ENCODE measurements around the gene LHX3.

The LHX3 gene

DNA sequence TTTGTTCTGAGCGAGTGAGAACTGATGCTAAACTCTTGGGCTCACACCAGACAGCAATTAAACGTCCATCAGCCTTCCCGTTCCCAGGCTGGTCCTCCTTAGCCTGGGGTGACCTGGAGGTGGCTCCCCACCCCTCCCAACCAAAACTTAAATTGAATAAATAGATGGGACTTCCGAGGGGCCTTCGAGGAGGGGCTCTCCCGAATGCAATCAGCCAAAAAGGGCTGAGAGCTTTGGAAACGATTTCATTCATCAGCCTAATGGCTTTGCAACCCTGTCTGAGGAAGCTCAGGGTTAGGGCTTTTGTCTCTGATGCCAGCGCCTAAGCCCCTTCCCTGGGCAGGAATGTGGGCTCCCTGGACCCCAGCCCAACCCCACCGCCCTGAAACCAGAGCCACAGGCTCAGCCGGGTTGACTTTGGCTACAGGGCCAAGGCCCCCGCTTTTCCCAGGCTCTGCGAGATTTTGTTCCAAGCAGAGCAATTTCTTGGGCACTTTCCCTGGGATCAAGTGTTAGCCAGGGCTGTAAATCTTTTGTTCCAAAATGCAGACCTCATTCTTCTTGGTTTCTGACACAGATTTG, 29.2 kb downstream of the LHX3 start:
- Histone ChIP-seq H3K4me1 (ENCODE audit: control insufficient read depth, insufficient read depth, low read length) (no peaks in the 10 kb centered on the region), H3K27me3 (replicated peaks; ENCODE audit: control insufficient read depth, insufficient read depth, low read length) (peaks cover 31% of the 10 kb centered on the region), H3K9ac (ENCODE audit: low read length) (no peak overlapping the region), H3K4me3 (ENCODE audit: low read length) (no peak overlapping the region), H3K36me3 (ENCODE audit: control insufficient read depth, insufficient read depth, low read length, severe bottlenecking) (no peaks in the 10 kb centered on the region), H3K9me3 (ENCODE audit: control insufficient read depth, low read length) (no peaks in the 10 kb centered on the region)
- no peak for DNase-seq (ENCODE audit: low read depth)

DNA sequence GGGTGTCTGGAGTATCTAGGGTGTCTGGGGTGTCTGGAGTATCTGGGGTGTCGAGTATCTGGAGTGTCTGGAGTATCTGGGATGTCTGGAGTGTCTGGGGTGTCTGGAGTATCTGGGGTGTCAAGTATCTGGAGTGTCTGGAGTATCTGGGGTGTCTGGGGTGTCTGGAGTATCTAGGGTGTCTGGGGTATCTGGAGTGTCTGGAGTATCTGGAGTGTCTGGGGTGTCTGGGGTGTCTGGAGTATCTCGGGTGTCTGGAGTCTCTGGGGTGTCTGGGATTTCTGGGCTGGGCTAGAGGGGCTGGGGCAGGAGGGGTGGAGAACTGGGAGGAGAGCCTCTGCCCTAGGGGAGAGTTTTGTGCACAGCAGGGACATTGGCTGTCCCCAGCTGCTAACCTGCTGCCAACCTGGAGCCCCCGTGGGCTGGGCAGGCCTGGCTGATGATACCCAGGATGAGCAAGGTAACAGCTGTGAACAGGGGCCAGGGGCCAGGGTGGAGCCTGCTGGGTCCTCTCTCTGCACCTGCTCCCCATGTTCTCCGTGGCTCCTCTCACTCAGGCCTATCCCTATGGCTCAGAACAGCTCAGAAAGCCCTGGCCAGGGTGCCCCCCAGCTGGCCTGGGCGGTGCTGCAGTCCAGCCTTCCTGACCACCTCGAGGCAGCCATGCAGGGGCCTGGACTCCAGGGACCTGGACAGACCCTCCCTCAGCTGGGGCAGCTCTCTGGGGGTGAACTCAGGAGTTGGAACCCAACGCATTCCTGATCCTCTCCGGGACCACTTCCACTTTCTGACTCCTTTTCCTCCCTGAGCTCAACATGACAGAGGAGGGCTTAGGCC, 29.9 kb downstream of the LHX3 start:
- Histone ChIP-seq H3K9ac (ENCODE audit: low read length) (no peak overlapping the region), H3K4me1 (ENCODE audit: control insufficient read depth, insufficient read depth, low read length) (no peaks in the 10 kb centered on the region), H3K4me3 (ENCODE audit: low read length) (no peak overlapping the region), H3K36me3 (ENCODE audit: control insufficient read depth, insufficient read depth, low read length, severe bottlenecking) (no peaks in the 10 kb centered on the region), H3K9me3 (ENCODE audit: control insufficient read depth, low read length) (no peaks in the 10 kb centered on the region), H3K27me3 (replicated peaks; ENCODE audit: control insufficient read depth, insufficient read depth, low read length) (peaks cover 38% of the 10 kb centered on the region)
- DNase-seq (ENCODE audit: low read depth) = no peak

DNA sequence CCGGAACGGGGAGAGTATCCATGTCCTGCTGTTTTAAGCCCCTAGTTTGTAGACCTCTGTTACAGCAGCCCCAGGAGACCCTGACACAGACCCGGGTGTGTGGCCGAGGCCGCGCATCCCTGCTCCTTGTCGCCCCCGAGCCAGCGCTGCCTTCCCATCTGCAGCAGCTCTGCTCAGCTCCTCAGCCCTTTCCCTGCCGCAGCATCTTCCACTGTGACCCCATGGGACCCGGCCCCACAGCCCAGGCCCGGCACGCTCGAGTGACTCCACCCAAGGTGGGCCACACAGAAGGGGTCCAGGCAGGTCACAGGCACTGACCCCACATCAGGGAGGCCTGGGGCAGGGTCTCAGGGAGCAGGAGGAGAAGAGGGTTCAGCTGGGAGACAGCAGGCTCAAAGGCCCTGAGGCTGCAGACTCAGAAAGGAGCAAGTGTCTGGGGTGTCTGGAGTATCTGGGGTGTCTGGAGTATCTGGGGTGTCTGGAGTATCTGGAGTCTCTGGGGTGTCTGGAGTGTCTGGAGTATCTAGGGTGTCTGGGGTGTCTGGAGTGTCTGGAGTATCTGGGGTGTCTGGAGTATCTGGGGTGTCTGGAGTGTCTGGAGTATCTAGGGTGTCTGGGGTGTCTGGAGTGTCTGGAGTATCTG, 31.2 kb downstream of the LHX3 start:
- no peak for DNase-seq (ENCODE audit: low read depth)
- Histone ChIP-seq H3K27me3 (replicated peaks; ENCODE audit: control insufficient read depth, insufficient read depth, low read length) (peaks cover 49% of the 10 kb centered on the region), H3K4me1 (ENCODE audit: control insufficient read depth, insufficient read depth, low read length) (no peaks in the 10 kb centered on the region), H3K36me3 (ENCODE audit: control insufficient read depth, insufficient read depth, low read length, severe bottlenecking) (no peaks in the 10 kb centered on the region), H3K9ac (ENCODE audit: low read length) (no peak overlapping the region), H3K9me3 (ENCODE audit: control insufficient read depth, low read length) (no peaks in the 10 kb centered on the region), H3K4me3 (ENCODE audit: low read length) (no peak overlapping the region)

DNA sequence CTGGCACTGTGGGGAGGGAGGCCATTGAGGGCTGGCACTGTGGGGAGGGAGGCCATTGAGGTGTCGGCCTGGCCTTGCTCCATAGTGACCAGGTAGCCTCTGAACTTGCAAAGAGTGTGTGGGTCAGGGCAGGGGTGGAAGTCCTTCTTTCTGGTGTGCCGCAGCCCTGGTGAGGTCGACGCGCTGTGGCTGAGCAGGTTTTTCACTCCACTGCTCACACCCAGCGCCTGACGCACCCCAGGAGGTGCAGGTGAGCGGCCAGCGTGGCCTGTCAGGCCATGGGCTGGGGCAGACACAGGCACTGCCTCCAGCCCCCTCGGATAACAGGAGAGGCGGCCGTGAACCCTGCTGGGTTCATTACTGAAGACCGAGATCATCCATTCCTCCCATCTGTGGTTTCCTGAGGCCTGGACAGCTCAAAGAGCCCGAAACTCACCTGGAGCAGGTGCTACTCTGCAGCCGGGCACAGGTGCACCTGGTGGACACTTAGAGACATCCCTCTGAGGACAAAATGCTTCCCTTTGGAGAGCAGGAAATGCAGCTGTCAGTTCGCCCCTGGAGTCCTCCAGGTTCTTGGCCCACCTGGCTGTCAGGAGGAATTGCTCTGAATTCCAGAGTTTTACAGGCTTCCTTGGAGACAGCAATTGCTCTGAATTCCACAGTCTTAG, 32.4 kb downstream of the LHX3 start:
- Histone ChIP-seq H3K4me3 (ENCODE audit: low read length) (no peak overlapping the region), H3K4me1 (ENCODE audit: control insufficient read depth, insufficient read depth, low read length) (no peaks in the 10 kb centered on the region), H3K27me3 (replicated peaks; ENCODE audit: control insufficient read depth, insufficient read depth, low read length) (peaks cover 56% of the 10 kb centered on the region), H3K9me3 (ENCODE audit: control insufficient read depth, low read length) (no peaks in the 10 kb centered on the region), H3K9ac (ENCODE audit: low read length) (no peak overlapping the region), H3K36me3 (ENCODE audit: control insufficient read depth, insufficient read depth, low read length, severe bottlenecking) (no peaks in the 10 kb centered on the region)
- DNase-seq (ENCODE audit: low read depth) = no peak

DNA sequence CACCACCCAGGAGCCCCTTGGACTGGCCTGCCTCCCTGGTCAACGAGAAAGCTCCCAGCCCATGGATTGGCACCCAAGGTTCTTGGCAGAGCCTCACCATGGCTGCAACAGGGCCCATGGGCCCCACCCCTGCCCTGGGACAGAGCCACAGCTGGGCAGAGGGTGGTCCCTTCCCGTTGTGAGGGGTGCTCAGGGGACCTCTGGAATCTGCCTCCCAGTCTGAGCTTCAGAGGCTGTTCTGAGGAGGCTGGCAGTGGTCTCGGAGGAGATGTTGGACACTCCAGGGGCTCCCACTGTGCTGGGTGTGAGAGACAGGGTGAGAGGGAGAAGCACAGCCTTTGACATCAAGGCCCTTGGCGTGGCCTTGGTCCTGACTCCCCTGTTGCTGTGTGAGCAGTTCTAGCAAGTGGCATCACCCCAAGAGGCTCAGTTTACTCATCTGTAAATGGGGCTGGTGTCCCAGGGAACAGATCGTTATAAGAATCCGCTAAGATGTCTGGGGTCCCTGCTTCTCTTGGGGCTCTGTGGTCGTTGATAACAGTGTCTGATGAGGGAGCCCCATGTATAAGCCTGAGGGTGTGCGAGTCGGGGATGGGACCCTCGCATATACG, 33.0 kb downstream of the LHX3 start:
- no peaks in the 10 kb centered on the region for H3K36me3 ChIP-seq (ENCODE audit: control insufficient read depth, insufficient read depth, low read length, severe bottlenecking)
- H3K9ac ChIP-seq (ENCODE audit: low read length) = no peak overlapping the region
- peaks cover 56% of the 10 kb centered on the region for H3K27me3 ChIP-seq (replicated peaks; ENCODE audit: control insufficient read depth, insufficient read depth, low read length)
- H3K9me3 ChIP-seq (ENCODE audit: control insufficient read depth, low read length) = no peaks in the 10 kb centered on the region
- H3K4me1 ChIP-seq (ENCODE audit: control insufficient read depth, insufficient read depth, low read length) = no peaks in the 10 kb centered on the region
- H3K4me3 ChIP-seq (ENCODE audit: low read length) = no peak overlapping the region
- no peak for DNase-seq (ENCODE audit: low read depth)

DNA sequence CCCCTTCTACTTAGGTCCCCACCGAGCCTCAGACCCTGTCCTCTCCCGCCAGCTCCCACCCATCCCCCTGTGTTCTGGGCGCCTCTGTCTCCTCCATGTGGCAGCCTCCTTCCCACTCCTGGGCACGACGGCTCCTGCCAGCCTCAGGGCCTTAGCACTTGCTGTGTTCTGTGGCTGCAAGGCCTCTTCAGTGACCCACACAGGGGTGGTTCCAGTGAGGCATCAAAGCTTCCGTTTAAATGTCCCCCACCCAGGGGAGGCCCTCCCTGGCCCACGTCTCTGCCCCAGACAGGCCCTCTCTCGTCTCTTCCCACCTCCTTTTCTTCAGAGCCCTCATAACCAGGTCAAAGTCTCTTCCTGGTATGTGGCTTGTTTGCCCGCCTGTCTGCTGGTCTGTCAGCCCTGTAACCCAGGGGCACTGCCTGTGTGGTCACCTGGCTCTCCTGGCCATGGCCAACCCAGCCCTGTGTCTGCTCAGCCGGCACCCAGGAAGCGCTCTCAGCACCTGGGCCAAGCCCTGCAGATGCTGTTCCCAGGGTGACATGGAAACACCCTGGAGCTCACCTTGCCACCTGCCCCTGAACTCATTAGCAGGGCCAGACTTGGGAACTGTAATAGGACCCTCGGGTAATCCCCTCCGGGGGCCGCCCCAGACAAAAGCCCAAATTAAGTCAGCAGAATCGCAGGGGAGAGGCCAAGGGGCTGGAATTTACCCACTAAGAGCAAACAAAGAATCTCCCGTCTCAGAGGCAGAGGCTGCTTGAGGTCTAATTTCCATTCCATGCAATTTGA, 33.7 kb downstream of the LHX3 start:
- no peaks in the 10 kb centered on the region for H3K36me3 ChIP-seq (ENCODE audit: control insufficient read depth, insufficient read depth, low read length, severe bottlenecking)
- no peak overlapping the region for H3K9ac ChIP-seq (ENCODE audit: low read length)
- peaks cover 6% of the 10 kb centered on the region for H3K9me3 ChIP-seq (ENCODE audit: control insufficient read depth, low read length)
- peaks cover 60% of the 10 kb centered on the region for H3K27me3 ChIP-seq (replicated peaks; ENCODE audit: control insufficient read depth, insufficient read depth, low read length)
- H3K4me3 ChIP-seq (ENCODE audit: low read length) = no peak overlapping the region
- peak; percentile 34 for DNase-seq (ENCODE audit: low read depth)
- no peaks in the 10 kb centered on the region for H3K4me1 ChIP-seq (ENCODE audit: control insufficient read depth, insufficient read depth, low read length)

DNA sequence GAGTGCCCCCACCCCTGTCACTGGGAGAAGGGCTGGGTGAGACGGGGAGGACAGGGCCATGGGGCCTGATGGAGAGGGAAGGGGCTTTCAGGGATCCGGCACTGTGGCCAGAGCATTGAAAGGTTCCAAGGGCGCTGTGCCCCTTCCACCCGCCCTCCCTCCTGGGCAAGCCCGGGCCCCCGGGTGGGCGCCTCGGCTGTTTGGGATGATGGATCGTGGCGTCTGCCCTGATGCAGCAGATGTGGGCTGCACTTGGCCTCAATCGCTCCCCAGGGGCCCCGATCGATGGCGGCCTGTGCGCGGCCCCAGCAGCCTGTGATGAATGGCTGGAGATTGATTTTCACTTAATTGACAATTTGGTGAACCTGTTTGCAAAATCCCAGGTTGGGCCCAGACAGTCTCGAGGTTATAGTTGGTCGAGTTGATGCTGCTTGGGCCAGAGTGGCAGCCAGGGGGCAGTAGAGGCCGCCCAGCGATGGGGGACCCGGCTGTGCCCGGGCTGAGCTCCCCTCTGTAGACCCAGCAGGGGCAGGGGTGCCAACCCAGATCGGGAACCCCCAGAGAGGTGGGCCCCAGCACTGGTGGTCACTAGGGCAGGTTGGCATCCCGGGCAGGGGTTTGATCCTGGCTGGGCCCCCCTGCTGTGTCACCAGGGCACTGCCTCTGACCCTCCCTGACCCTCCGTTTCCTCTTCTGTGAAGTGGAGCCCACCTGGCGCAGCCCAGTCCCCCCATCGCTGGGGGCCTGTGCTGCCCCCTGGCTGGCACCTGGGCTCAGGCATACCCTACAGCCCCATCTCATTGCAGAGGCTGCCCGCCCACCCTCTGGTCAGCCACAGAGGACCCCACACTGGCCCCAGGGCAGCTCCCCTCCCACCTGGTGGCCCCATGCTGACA, 34.7 kb downstream of the LHX3 start:
- Histone ChIP-seq H3K27me3 (replicated peaks; ENCODE audit: control insufficient read depth, insufficient read depth, low read length) (peaks cover 62% of the 10 kb centered on the region), H3K9ac (ENCODE audit: low read length) (no peak overlapping the region), H3K9me3 (ENCODE audit: control insufficient read depth, low read length) (peaks cover 14% of the 10 kb centered on the region), H3K4me1 (ENCODE audit: control insufficient read depth, insufficient read depth, low read length) (no peaks in the 10 kb centered on the region), H3K36me3 (ENCODE audit: control insufficient read depth, insufficient read depth, low read length, severe bottlenecking) (no peaks in the 10 kb centered on the region), H3K4me3 (ENCODE audit: low read length) (no peak overlapping the region)
- DNase-seq (ENCODE audit: low read depth) = peak; percentile 42

DNA sequence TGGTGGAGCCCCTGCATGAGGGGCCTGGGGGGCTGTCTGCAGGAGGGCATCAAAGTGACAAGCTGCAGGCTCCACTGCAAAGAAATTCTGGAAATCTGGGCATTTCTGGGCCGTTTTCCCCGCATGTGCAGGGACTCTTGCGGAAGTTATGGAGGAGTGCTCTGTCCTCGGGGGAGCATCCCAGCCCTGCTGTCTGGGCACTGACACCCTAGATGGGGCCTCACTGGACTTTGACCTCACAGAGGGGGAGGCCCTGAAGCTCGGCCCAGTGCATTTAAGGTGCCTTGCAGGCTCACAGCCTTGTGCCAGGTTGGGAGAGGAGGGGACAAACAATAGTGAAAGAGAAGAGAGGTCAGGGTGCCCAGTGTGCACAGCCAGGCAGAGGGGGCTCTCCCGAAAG, 35.4 kb downstream of the LHX3 start:
- H3K9ac ChIP-seq (ENCODE audit: low read length) = no peak overlapping the region
- peaks cover 63% of the 10 kb centered on the region for H3K27me3 ChIP-seq (replicated peaks; ENCODE audit: control insufficient read depth, insufficient read depth, low read length)
- H3K4me3 ChIP-seq (ENCODE audit: low read length) = no peak overlapping the region
- H3K9me3 ChIP-seq (ENCODE audit: control insufficient read depth, low read length) = peaks cover 14% of the 10 kb centered on the region
- no peak for DNase-seq (ENCODE audit: low read depth)
- H3K36me3 ChIP-seq (ENCODE audit: control insufficient read depth, insufficient read depth, low read length, severe bottlenecking) = no peaks in the 10 kb centered on the region
- H3K4me1 ChIP-seq (ENCODE audit: control insufficient read depth, insufficient read depth, low read length) = no peaks in the 10 kb centered on the region

DNA sequence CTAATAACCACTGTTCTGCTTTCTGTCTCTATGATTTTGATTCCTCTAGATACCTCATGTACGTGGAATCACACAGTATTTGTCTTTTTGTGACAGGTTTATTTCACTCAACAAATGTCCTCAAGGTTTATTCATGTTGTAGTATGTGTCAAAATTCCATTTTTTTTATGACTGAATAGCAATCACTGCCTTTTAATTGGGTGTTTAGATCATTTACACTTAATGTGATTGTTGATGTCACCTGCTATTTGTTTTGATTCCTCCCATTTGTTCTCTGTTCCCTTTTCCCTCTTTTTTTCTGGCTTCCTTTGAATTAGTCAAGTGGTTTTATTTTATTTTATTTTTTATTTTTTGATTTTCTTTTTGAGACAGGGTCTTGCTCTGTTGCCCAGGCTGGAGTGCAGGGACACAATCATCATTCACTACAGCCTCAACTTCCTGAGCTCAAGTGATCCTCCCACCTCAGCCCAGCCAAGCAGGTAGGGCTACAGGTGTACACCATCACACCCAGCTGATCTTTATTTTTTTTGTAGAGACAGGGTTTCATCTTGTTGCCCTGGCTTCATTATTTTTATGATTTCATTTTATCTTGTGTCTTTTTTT, 41.6 kb downstream of the LHX3 start:
- no peaks in the 10 kb centered on the region for H3K4me1 ChIP-seq (ENCODE audit: control insufficient read depth, insufficient read depth, low read length)
- no peak overlapping the region for H3K9ac ChIP-seq (ENCODE audit: low read length)
- no peak overlapping the region for H3K4me3 ChIP-seq (ENCODE audit: low read length)
- peaks cover 31% of the 10 kb centered on the region for H3K27me3 ChIP-seq (replicated peaks; ENCODE audit: control insufficient read depth, insufficient read depth, low read length)
- no peaks in the 10 kb centered on the region for H3K36me3 ChIP-seq (ENCODE audit: control insufficient read depth, insufficient read depth, low read length, severe bottlenecking)
- H3K9me3 ChIP-seq (ENCODE audit: control insufficient read depth, low read length) = peaks cover 24% of the 10 kb centered on the region
- DNase-seq (ENCODE audit: low read depth) = no peak

Data from adipocyte (in vitro differentiated cells).